Pons (tissue), 1 donor: ENCODE data around the gene KCNH4.
"Not testable (repeated sequence)": the region's sequence is repeated elsewhere in the genome, so short reads cannot be mapped to it uniquely, and the experiment has no call there.

Experiments
- DNase-seq: peaks from one replicate; pipeline ENCODE4 v3.0.0-alpha.2; 2016; ENCODE audit warnings: low spot score

KCNH4 gene

GRCh38 chr17:42193969-42194899, 13.3 kb upstream of the KCNH4 start, which contains the start of gene GHDC:
Gene GHDC (minus strand): TSS chr17:42194494. CDS start chr17:42193581, 913 bp downstream.
- DNase-seq = peak; percentile 92

GRCh38 chr17:42193216-42193968, 12.4 kb upstream of the KCNH4 start:
- no peak for DNase-seq

- no peak for DNase-seq
These were observed 11.5 kb upstream of the KCNH4 start for GRCh38 chr17:42192189-42193126.

- DNase-seq = no peak
These were observed 10.3 kb upstream of the KCNH4 start for GRCh38 chr17:42191275-42191608.

GRCh38 chr17:42190491-42191274, 9.7 kb upstream of the KCNH4 start:
- no peak for DNase-seq

- no peak for DNase-seq
These were observed 8.7 kb upstream of the KCNH4 start for GRCh38 chr17:42189651-42189965.

- peak; percentile 17 for DNase-seq
These were observed 8.1 kb upstream of the KCNH4 start for GRCh38 chr17:42188749-42189650.

- no peak for DNase-seq
These were observed 6.9 kb upstream of the KCNH4 start for GRCh38 chr17:42187833-42188232.

GRCh38 chr17:42186191-42186590, 5.2 kb upstream of the KCNH4 start:
- not testable (repeated sequence) for DNase-seq

- no peak for DNase-seq
These were observed 4.6 kb upstream of the KCNH4 start for GRCh38 chr17:42185621-42185930.

GRCh38 chr17:42184713-42185620, 4.0 kb upstream of the KCNH4 start, which contains the start of gene HCRT:
Gene HCRT (minus strand): TSS chr17:42185452. CDS start chr17:42185365, 87 bp downstream.
- peak; percentile 33 for DNase-seq

GRCh38 chr17:42183741-42184711, 3.1 kb upstream of the KCNH4 start:
- DNase-seq = peak; percentile 69

GRCh38 chr17:42182927-42183734, 2.2 kb upstream of the KCNH4 start:
- DNase-seq = no peak

- no peak for DNase-seq
These were observed 887 bp upstream of the KCNH4 start for GRCh38 chr17:42181851-42182207.

- DNase-seq = no peak
These were observed 476 bp downstream of the KCNH4 start for GRCh38 chr17:42180411-42180921.

GRCh38 chr17:42179911-42180410, 981 bp downstream of the KCNH4 start:
- no peak for DNase-seq

- no peak for DNase-seq
These were observed 1.6 kb downstream of the KCNH4 start for GRCh38 chr17:42179335-42179734.
